ENCODE data around the gene DPP7.

DNA sequence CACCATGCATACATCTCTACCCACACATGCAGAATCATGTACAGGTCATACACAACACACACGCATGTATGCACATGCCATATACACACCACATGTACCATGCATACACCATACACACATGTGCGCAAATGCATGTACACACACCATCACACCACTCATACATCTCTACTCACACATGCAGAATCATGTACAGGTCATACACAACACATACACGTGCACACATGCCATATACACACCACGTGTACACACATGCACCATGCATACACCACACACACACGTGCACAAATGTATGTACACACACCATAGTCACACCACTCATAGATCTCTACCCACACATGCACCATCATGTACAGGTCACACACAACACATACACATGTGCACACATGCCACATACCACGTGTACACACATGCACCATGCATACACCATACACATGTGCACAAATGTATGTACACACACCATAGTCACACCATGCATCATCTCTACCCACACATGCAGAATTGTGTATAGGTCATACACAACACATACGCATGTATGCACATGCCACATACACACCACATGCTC lies 38.4 kb upstream of the DPP7 start:
- TF ChIP-seq, protein P1, sequence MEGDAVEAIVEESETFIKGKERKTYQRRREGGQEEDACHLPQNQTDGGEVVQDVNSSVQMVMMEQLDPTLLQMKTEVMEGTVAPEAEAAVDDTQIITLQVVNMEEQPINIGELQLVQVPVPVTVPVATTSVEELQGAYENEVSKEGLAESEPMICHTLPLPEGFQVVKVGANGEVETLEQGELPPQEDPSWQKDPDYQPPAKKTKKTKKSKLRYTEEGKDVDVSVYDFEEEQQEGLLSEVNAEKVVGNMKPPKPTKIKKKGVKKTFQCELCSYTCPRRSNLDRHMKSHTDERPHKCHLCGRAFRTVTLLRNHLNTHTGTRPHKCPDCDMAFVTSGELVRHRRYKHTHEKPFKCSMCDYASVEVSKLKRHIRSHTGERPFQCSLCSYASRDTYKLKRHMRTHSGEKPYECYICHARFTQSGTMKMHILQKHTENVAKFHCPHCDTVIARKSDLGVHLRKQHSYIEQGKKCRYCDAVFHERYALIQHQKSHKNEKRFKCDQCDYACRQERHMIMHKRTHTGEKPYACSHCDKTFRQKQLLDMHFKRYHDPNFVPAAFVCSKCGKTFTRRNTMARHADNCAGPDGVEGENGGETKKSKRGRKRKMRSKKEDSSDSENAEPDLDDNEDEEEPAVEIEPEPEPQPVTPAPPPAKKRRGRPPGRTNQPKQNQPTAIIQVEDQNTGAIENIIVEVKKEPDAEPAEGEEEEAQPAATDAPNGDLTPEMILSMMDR (IDR thresholded peaks at IDR 0.05; ENCODE audit: poor library complexity), result no peak
- TF ChIP-seq EZH2 (IDR thresholded peaks at IDR 0.05; ENCODE audit: borderline replicate concordance), result no peak
- no peak for TF ChIP-seq EZH2phosphoT487 (IDR thresholded peaks at IDR 0.05; ENCODE audit: low read depth, severe bottlenecking, unreplicated experiment)

All from hepatocyte (in vitro differentiated cells).